Thyroid gland (tissue), 4 donors: ENCODE results near the gene DHRS7B.

Experiments used
- CTCF ChIP-seq, 6 experiments: fragments of 200-600 bp in 3 of 6; fragments of 450-650 bp in 3 of 6; sonication (generic) in 3 of 6; IDR thresholded peaks; one replicate each; pipeline ENCODE4 v1.5.1; 2016 to 2019; ENCODE audit warnings: antibody characterized with exemption in 6 of 6, mild to moderate bottlenecking in 2 of 6, inconsistent platforms in 1 of 6, moderate library complexity in 1 of 6
- POLR2A ChIP-seq, 2 donors: fragments of 450-650 bp; IDR thresholded peaks; one replicate each; pipeline ENCODE4 v1.6.1; 2017; ENCODE audit warnings: antibody characterized with exemption in 2 of 2, mild to moderate bottlenecking in 2 of 2, moderate library complexity in 1 of 2

- no peak for TF ChIP-seq CTCF (IDR thresholded peaks at IDR 0.05)
- no peak for TF ChIP-seq POLR2A (IDR thresholded peaks at IDR 0.05)
These were observed 75.1 kb downstream of the DHRS7B start for GRCh38 chr17:21201874-21202273.
